Pancreas (tissue), 10 donors: ENCODE measurements around the gene ZNF362. TPM values are rescaled to one million over a fixed set of nuclear protein-coding genes. Genes with fewer than 3 reads are reported as not detected.
"Not testable (repeated sequence)": the region's sequence is repeated elsewhere in the genome, so short reads cannot be mapped to it uniquely, and the experiment has no call there.

ENCODE experiments used
- ATAC-seq, 4 donors: fragments of 200-7000 bp; cut with Tn5 transposase; one replicate each; pipeline versions ENCODE4 v1.8.0 to v1.9.1; 2020; ENCODE audit warnings: mild to moderate bottlenecking in 4 of 4, moderate library complexity in 4 of 4
- DNase-seq, 6 donors: peaks; one replicate each; pipeline ENCODE4 v3.0.0-alpha.2; 2020
- FAIRE-seq: peaks from 2 replicates; lab custom pipeline; 2012; peaks lifted over from hg19 to GRCh38; lab: Jason Lieb, UNC
- H3K27ac ChIP-seq, 4 donors: fragments of 200-600 bp; sonication (generic); 1 replicate in 3 of 4; 2 replicates in 1 of 4; pipeline versions ENCODE4 v1.5.0 to v1.8.0; 2020
- H3K27me3 ChIP-seq, 4 donors: fragments of 200-600 bp; one replicate each; pipeline ENCODE4 v1.8.0; 2021
- H3K36me3 ChIP-seq, 3 donors: fragments of 200-600 bp; sonication (generic) in 1 of 3; one replicate each; pipeline versions ENCODE4 v1.5.0 to v1.8.0; 2020 to 2021
- H3K4me1 ChIP-seq, 3 donors: fragments of 200-600 bp; one replicate each; pipeline ENCODE4 v1.8.0; 2021
- H3K4me3 ChIP-seq, 4 donors: fragments of 200-600 bp; sonication (generic) in 2 of 4; one replicate each; pipeline versions ENCODE4 v1.5.0 to v1.8.0; 2020 to 2021
- H3K9me3 ChIP-seq, 4 donors: fragments of 200-600 bp; one replicate each; pipeline ENCODE4 v1.8.0; 2021
- CTCF ChIP-seq, 4 donors: fragments of 200-600 bp; sonication (generic) in 3 of 4; IDR thresholded peaks; one replicate each; pipeline versions ENCODE4 v1.5.0 to v1.8.0; 2021; ENCODE audit warnings: antibody characterized with exemption in 4 of 4
- WGBS, 2 donors: extraction: QIAGEN DNeasy Blood & Tissue Kit; methylation state at CpG; one replicate each; pipeline ENCODE4 v1.1.7; 2013; 5-methylcytosine and 5-hydroxymethylcytosine counted together
- intact Hi-C, 3 donors: fragments of 100-400 bp; cut with DNase I; formaldehyde crosslinking; loops; one replicate each; pipeline versions ENCODE4 v1.11.1 to v1.14.2; 2022
- polyA plus RNA-seq, 2 donors: library from polyadenylated mRNA; stranded (reverse); fragments of 200-250 nt; gene quantifications; one replicate each; pipeline ENCODE4 v1.2.3, GENCODE V29; 2013
- total RNA-seq, 6 donors: library from RNA; stranded (reverse); fragmentation: NEBNext Ultra II Directional in 4 of 6; extraction: Animal tissue kit (Norgen Biotek cat#: 25700) in 4 of 6; gene quantifications; one replicate each; pipeline versions ENCODE4 v1.2.1 to v1.2.4, GENCODE V29; 2021 to 2023
- donor health status: healthy with polysubstance abuse.
- donor health status: DM: no; HTN: no; CAD: no; lungs with moderate emphysema.
- donor health status: DM: no; HTN: no; CAD: no.
- donor health status: control.
- donor health status: control.
- donor health status: Bipolar disorder and iron deficiency.
- donor health status: DM: yes; HTN: yes; CAD: no.
- donor health status: DM: no; HTN: no; CAD: no.
- donor health status: DM: no; HTN: no; CAD: no.
- donor health status: DM: yes; HTN: yes; CAD: no.

ZNF362 gene
- total and polyA plus RNA-seq, 8 donors = 11.8 to 19.7 (median 13.9) TPM

GRCh38 chr1:33289858-33290154 lies 33.5 kb downstream of the ZNF362 start:
- ATAC-seq (no peak), FAIRE-seq (no peak), DNase-seq (no peak)
- intact Hi-C loops = loop anchor here in 1 of 3 donors (10.0 kb wide), 1 partner anchor 75 kb away; no protein-coding TSS in a partner anchor
- H3K9me3 ChIP-seq = no peaks in the 10 kb centered on the region
- H3K36me3 ChIP-seq = no peaks in the 10 kb centered on the region
- TF ChIP-seq CTCF (IDR thresholded peaks at IDR 0.05) = no peak
- H3K27ac ChIP-seq = no peak overlapping the region
- H3K4me1 ChIP-seq = no peaks in the 10 kb centered on the region
- no peaks in the 10 kb centered on the region for H3K27me3 ChIP-seq
- WGBS, 2 donors = 88 to 92% methylated on average over 3 of the region's 3 CpGs
- H3K4me3 ChIP-seq = no peak overlapping the region

- intact Hi-C loops = loop anchor here in 1 of 3 donors (10.0 kb wide), 1 partner anchor 76 kb away; no protein-coding TSS in a partner anchor
- DNase-seq, H3K4me3 ChIP-seq, ATAC-seq, H3K36me3 ChIP-seq, FAIRE-seq, H3K27me3 ChIP-seq, H3K4me1 ChIP-seq, H3K9me3 ChIP-seq, H3K27ac ChIP-seq: not testable (repeated sequence)
- WGBS, 2 donors = 83 to 85% methylated on average over 1 of the region's 2 CpGs
Observed at GRCh38 chr1:33290615-33291014, 34.3 kb downstream of the ZNF362 start.

GRCh38 chr1:33292726-33293340 lies 36.5 kb downstream of the ZNF362 start:
- TF ChIP-seq CTCF (IDR thresholded peaks at IDR 0.05) = no peak
- ATAC-seq (no peak), FAIRE-seq (no peak), DNase-seq (peak in 1 of 6 donors; percentile 32)
- Histone ChIP-seq H3K9me3 (no peaks in the 10 kb centered on the region), H3K27ac (no peak overlapping the region), H3K4me3 (no peak overlapping the region), H3K36me3 (peaks cover 0 to 8% (median 0%) of the 10 kb centered on the region in 3 donors), H3K4me1 (no peaks in the 10 kb centered on the region), H3K27me3 (no peaks in the 10 kb centered on the region)
- intact Hi-C loops = loop anchor here in 1 of 3 donors (10.0 kb wide), 1 partner anchor 78 kb away; no protein-coding TSS in a partner anchor
- 78 to 79% methylated on average over 13 of the region's 13 CpGs for WGBS, 2 donors

- Histone ChIP-seq H3K9me3 (no peaks in the 10 kb centered on the region), H3K27me3 (no peaks in the 10 kb centered on the region), H3K4me3 (no peak overlapping the region), H3K27ac (no peak overlapping the region), H3K4me1 (no peaks in the 10 kb centered on the region), H3K36me3 (peaks cover 0 to 8% (median 0%) of the 10 kb centered on the region in 3 donors)
- intact Hi-C loops = loop anchor here in 2 of 3 donors (5.0 to 10.0 kb wide), 2 partner anchors 73 to 80 kb away; no protein-coding TSS in a partner anchor
- ATAC-seq (no peak), FAIRE-seq (no peak), DNase-seq (peak in 1 of 6 donors; percentile 31)
- WGBS, 2 donors = 83 to 86% methylated on average over 13 of the region's 13 CpGs
- TF ChIP-seq CTCF (IDR thresholded peaks at IDR 0.05) = no peak
Observed at GRCh38 chr1:33294071-33295010, 38.0 kb downstream of the ZNF362 start.

GRCh38 chr1:33295023-33295422 lies 38.7 kb downstream of the ZNF362 start:
- Histone ChIP-seq H3K4me1 (no peaks in the 10 kb centered on the region), H3K36me3 (peaks cover 0 to 8% (median 0%) of the 10 kb centered on the region in 3 donors), H3K27me3 (no peaks in the 10 kb centered on the region), H3K9me3 (no peaks in the 10 kb centered on the region), H3K27ac (no peak overlapping the region), H3K4me3 (no peak overlapping the region)
- no peak for TF ChIP-seq CTCF (IDR thresholded peaks at IDR 0.05)
- ATAC-seq (no peak), FAIRE-seq (no peak), DNase-seq (peak in 2 of 6 donors; percentile 43 to 54)
- intact Hi-C loops = loop anchor here in 2 of 3 donors (5.0 to 10.0 kb wide), 2 partner anchors 72 to 80 kb away; no protein-coding TSS in a partner anchor
- 68 to 80% methylated on average over 15 of the region's 15 CpGs for WGBS, 2 donors
